Measurements from ENCODE around the gene ELOVL5. TPM values are rescaled to one million over a fixed set of nuclear protein-coding genes. Genes with fewer than 3 reads are reported as not detected.
A peak's percentile ranks its signal among the peaks of the same experiment; 100 is the strongest.

ELOVL5 gene
- total and polyA plus RNA-seq, 7 experiments from 2014 or later = 40.9 to 124 (median 66.6) TPM

DNA sequence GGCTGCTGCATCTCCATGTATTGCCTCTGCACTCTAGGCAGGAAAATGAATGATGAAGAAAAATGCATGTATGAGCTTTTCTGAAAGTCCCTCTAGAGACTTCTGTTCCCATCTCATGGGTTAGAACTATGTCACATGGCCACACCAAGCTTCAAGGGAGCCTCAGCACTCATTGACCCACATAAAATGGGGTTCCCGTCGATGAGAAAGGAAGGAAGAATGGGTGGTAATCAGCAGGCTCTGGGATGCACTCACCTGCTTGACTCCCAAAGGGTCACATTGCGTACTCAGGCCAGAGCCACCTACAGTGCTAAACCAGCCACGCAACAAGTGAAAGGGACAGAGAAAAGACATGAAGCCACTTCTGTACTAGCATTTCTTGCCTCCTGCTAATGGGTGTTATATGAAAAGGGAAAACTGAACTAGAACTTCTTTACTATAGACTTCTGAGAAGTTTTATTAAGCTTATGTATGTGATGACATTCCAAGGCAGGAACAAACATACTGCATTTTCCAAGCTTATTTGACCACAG lies 104.3 kb downstream of the ELOVL5 start:
- CTCF ChIA-PET = no interaction called here
- H3K27ac Mint-ChIP-seq = peak overlapping the region in 1 of 9 donors; percentile 27
- intact Hi-C loops (cut with micrococcal nuclease) = loop anchor here in 1 of 2 donors (5.0 kb wide), 1 partner anchor 48 kb away; no protein-coding TSS in a partner anchor

DNA sequence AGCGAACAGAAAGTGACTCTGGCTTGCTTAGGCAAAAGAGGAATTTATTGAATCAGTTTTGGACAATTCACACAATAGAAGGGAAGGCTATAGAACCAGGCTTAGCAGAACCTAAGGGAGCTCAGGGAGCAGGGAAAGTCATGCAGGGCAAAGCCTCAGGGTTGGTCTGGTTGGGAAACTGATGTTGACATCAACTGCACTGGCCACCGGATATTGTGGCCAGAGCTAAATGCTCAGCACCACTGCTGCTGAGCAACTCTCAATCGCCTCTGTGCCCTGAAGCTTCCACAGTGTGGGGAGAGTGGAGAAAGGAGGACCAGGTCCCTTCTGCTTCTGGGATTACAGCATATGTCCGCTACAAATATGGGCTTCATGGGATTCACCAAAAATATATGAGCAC lies 106.8 kb downstream of the ELOVL5 start:
- Histone ChIP-seq H3K9me3 (ENCODE audit: control insufficient read depth in 2 of 3, low read length in 3 of 3) (no peaks in the 10 kb centered on the region), H3K36me3 (ENCODE audit: control insufficient read depth in 2 of 3, insufficient read depth in 3 of 3, low read length in 3 of 3) (no peaks in the 10 kb centered on the region), H3K27ac (ENCODE audit: low read depth, low read length) (no peak overlapping the region), H3K4me1 (ENCODE audit: control insufficient read depth in 2 of 2, insufficient read depth in 2 of 2, low read length in 2 of 2) (peaks cover 0 to 17% of the 10 kb centered on the region in 2 donors), H3K27me3 (ENCODE audit: control insufficient read depth in 2 of 2, insufficient read depth in 2 of 2, low read length in 2 of 2) (no peaks in the 10 kb centered on the region), H3K4me3 (ENCODE audit: low read length) (no peak overlapping the region)
- peaks cover 0 to 17% (median 0%) of the 10 kb centered on the region in 5 donors for H3K36me3 Mint-ChIP-seq
- H3K4me1 Mint-ChIP-seq = peaks cover 16 to 47% (median 30%) of the 10 kb centered on the region in 7 donors
- no peak overlapping the region for H3K4me3 Mint-ChIP-seq
- ChIA-PET CTCF (no interaction called here), POLR2A (no interaction called here)
- peak; percentile 56 for ATAC-seq
- H3K27me3 Mint-ChIP-seq = no peaks in the 10 kb centered on the region
- DNase-seq = no peak
- H3K27ac Mint-ChIP-seq = peak overlapping the region in 3 of 9 donors; percentile 12 to 28 (median 20)
- intact Hi-C loops (cut with micrococcal nuclease) = loop anchor here in 1 of 2 donors (5.0 kb wide), 1 partner anchor 50 kb away; no protein-coding TSS in a partner anchor
- H3K9me3 Mint-ChIP-seq = peaks cover 0 to 12% (median 3%) of the 10 kb centered on the region in 11 donors

More for the DNA sequence above, 104.3 kb downstream of the ELOVL5 start:
- H3K9me3 Mint-ChIP-seq = peaks cover 0 to 12% (median 0%) of the 10 kb centered on the region in 11 donors
- H3K36me3 Mint-ChIP-seq = peaks cover 0 to 15% (median 0%) of the 10 kb centered on the region in 5 donors
- Histone ChIP-seq H3K36me3 (ENCODE audit: control insufficient read depth in 2 of 3, insufficient read depth in 3 of 3, low read length in 3 of 3) (no peaks in the 10 kb centered on the region), H3K27me3 (ENCODE audit: control insufficient read depth in 2 of 2, insufficient read depth in 2 of 2, low read length in 2 of 2) (no peaks in the 10 kb centered on the region), H3K27ac (ENCODE audit: low read depth, low read length) (no peak overlapping the region), H3K4me1 (ENCODE audit: control insufficient read depth in 2 of 2, insufficient read depth in 2 of 2, low read length in 2 of 2) (peaks cover 0 to 17% of the 10 kb centered on the region in 2 donors), H3K9me3 (ENCODE audit: control insufficient read depth in 2 of 3, low read length in 3 of 3) (no peaks in the 10 kb centered on the region), H3K4me3 (ENCODE audit: low read length) (no peak overlapping the region)
- H3K4me3 Mint-ChIP-seq = no peak overlapping the region
- ATAC-seq (no peak), DNase-seq (no peak)
- H3K27me3 Mint-ChIP-seq = no peaks in the 10 kb centered on the region
- POLR2A ChIA-PET = no interaction called here
- peaks cover 16 to 47% (median 30%) of the 10 kb centered on the region in 7 donors for H3K4me1 Mint-ChIP-seq

DNA sequence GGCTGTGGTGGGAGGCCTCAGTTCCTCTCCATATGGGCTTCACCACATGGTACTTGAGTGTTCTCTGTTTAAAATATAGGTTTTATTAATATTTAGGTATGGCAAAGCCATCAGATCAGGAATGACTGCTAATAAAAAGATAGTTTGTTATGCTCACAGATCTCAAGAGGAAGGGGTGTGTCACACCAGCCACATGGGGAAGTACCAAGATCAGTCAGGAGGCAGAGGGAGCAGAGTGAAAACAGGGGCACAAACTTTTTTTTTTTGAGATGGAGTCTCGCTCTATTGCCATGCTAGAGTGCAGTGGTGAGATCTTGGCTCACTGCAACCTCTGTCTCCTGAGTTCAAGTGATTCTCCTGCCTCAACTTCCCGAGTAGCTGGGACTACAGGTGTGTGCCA lies 108.0 kb downstream of the ELOVL5 start:
- peak overlapping the region in 8 of 10 donors; percentile 3 to 60 (median 46) for H3K4me3 Mint-ChIP-seq
- H3K4me1 Mint-ChIP-seq = peaks cover 20 to 50% (median 31%) of the 10 kb centered on the region in 7 donors
- peaks cover 0 to 17% of the 10 kb centered on the region in 2 donors for H3K4me1 ChIP-seq (ENCODE audit: control insufficient read depth in 2 of 2, insufficient read depth in 2 of 2, low read length in 2 of 2)

DNA sequence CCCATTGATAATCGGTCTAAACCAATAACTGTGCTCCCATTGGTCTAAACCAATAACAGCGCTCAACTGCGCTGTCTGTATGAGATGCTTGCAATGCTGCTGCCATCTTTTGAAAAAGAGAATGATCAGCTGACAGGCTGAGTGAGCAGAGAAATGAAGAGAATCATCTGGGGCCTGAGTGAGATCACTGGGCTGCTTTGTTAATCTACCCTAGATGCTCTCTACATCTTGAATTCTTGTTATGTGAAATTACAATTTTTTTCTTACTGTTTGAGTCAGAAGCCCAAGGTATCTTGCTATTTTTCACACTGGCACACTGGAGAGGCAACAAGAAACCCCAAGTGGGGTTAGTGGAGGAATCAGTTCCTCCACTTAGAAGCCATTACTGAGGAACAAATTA lies 108.6 kb downstream of the ELOVL5 start:
- H3K36me3 ChIP-seq (ENCODE audit: control insufficient read depth in 2 of 3, insufficient read depth in 3 of 3, low read length in 3 of 3) = no peaks in the 10 kb centered on the region
- Mint-ChIP-seq H3K4me1 (peaks cover 20 to 48% (median 34%) of the 10 kb centered on the region in 7 donors), H3K27ac (peak overlapping the region in 2 of 9 donors; percentile 24 to 28), H3K4me3 (peak overlapping the region in 5 of 10 donors; percentile 10 to 60 (median 41)), H3K36me3 (peaks cover 0 to 17% (median 0%) of the 10 kb centered on the region in 5 donors), H3K27me3 (no peaks in the 10 kb centered on the region), H3K9me3 (peaks cover 0 to 12% (median 3%) of the 10 kb centered on the region in 11 donors)
- ChIA-PET POLR2A (interaction anchor here (0.6 kb wide), 1 partner anchor 154 kb away, joined by 3 read pairs; no protein-coding TSS in a partner anchor), CTCF (no interaction called here)
- no peak overlapping the region for H3K4me3 ChIP-seq (ENCODE audit: low read length)
- no peaks in the 10 kb centered on the region for H3K27me3 ChIP-seq (ENCODE audit: control insufficient read depth in 2 of 2, insufficient read depth in 2 of 2, low read length in 2 of 2)
- H3K9me3 ChIP-seq (ENCODE audit: control insufficient read depth in 2 of 3, low read length in 3 of 3) = no peaks in the 10 kb centered on the region
- no peak overlapping the region for H3K27ac ChIP-seq (ENCODE audit: low read depth, low read length)
- intact Hi-C loops (cut with micrococcal nuclease) = loop anchor here in 1 of 2 donors (1.0 to 5.0 kb wide), 2 partner anchors 52 kb away; no protein-coding TSS in a partner anchor
- no peak for ATAC-seq
- H3K4me1 ChIP-seq (ENCODE audit: control insufficient read depth in 2 of 2, insufficient read depth in 2 of 2, low read length in 2 of 2) = peaks cover 0 to 17% of the 10 kb centered on the region in 2 donors
- DNase-seq = no peak

More for the DNA sequence above, 108.0 kb downstream of the ELOVL5 start:
- H3K9me3 ChIP-seq (ENCODE audit: control insufficient read depth in 2 of 3, low read length in 3 of 3) = no peaks in the 10 kb centered on the region
- DNase-seq (peak in 5 of 9 donors; percentile 9 to 44 (median 19)), ATAC-seq (peak; percentile 65)
- Mint-ChIP-seq H3K27me3 (no peaks in the 10 kb centered on the region), H3K27ac (peak overlapping the region in 7 of 9 donors; percentile 14 to 61 (median 24)), H3K36me3 (peaks cover 0 to 17% (median 0%) of the 10 kb centered on the region in 5 donors), H3K9me3 (peaks cover 0 to 12% (median 3%) of the 10 kb centered on the region in 11 donors)
- intact Hi-C loops (cut with micrococcal nuclease) = loop anchor here in 1 of 2 donors (1.0 to 5.0 kb wide), 2 partner anchors 52 kb away; no protein-coding TSS in a partner anchor
- ChIA-PET POLR2A (no interaction called here), CTCF (no interaction called here)
- H3K36me3 ChIP-seq (ENCODE audit: control insufficient read depth in 2 of 3, insufficient read depth in 3 of 3, low read length in 3 of 3) = no peaks in the 10 kb centered on the region
- no peak overlapping the region for H3K4me3 ChIP-seq (ENCODE audit: low read length)
- H3K27ac ChIP-seq (ENCODE audit: low read depth, low read length) = no peak overlapping the region
- no peaks in the 10 kb centered on the region for H3K27me3 ChIP-seq (ENCODE audit: control insufficient read depth in 2 of 2, insufficient read depth in 2 of 2, low read length in 2 of 2)

DNA sequence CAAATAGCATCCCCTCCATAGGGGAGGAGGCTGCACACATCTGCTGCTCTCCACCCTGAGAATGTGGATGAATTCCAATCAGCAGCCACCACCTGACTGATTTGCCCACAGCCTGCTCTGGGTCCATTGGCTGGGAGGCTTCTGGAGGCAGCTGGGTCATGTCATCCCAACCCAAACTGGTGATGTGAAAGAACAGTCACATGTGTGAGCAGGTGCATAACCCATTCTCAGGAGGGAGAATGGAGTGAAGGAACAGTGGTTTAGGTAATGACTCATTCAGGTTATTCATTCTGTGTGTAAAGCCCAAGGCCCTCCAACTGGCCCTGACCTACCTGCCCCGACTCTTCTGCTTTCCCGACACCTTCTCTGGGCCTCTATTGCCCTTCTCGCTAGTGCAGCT lies 109.2 kb downstream of the ELOVL5 start:
- ATAC-seq (no peak), DNase-seq (no peak)
- intact Hi-C loops (cut with micrococcal nuclease) = no loop called here
- no peak overlapping the region for H3K4me3 ChIP-seq (ENCODE audit: low read length)
- H3K27me3 ChIP-seq (ENCODE audit: control insufficient read depth in 2 of 2, insufficient read depth in 2 of 2, low read length in 2 of 2) = no peaks in the 10 kb centered on the region
- ChIA-PET POLR2A (interaction anchor here (0.6 kb wide), 1 partner anchor 153 kb away, joined by 3 read pairs; no protein-coding TSS in a partner anchor), CTCF (no interaction called here)
- no peaks in the 10 kb centered on the region for H3K36me3 ChIP-seq (ENCODE audit: control insufficient read depth in 2 of 3, insufficient read depth in 3 of 3, low read length in 3 of 3)
- Mint-ChIP-seq H3K9me3 (peaks cover 0 to 12% (median 3%) of the 10 kb centered on the region in 11 donors), H3K36me3 (peaks cover 0 to 17% (median 0%) of the 10 kb centered on the region in 5 donors), H3K27me3 (no peaks in the 10 kb centered on the region), H3K27ac (peak overlapping the region in 1 of 9 donors; percentile 33), H3K4me3 (no peak overlapping the region), H3K4me1 (peaks cover 20 to 44% (median 29%) of the 10 kb centered on the region in 7 donors)
- peaks cover 0 to 17% of the 10 kb centered on the region in 2 donors for H3K4me1 ChIP-seq (ENCODE audit: control insufficient read depth in 2 of 2, insufficient read depth in 2 of 2, low read length in 2 of 2)
- H3K27ac ChIP-seq (ENCODE audit: low read depth, low read length) = no peak overlapping the region
- no peaks in the 10 kb centered on the region for H3K9me3 ChIP-seq (ENCODE audit: control insufficient read depth in 2 of 3, low read length in 3 of 3)

DNA sequence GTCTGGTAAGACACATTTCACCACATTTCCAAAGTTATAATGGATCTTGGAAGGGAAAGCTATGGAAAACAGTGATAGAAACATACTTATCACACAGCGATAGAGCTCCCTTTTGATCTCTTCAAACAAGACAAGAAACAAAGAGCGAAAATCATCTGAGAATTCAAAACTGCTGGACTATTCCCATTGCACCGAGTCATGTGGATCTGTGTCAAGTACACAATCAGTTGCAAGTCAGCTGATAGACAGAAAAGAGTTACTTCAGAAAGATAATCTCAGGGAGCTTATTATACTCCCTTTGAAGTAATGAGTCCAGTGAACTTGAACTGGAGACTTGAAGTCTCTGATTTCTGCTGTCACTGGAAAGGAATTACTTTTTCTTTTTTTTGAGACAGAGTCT lies 110.4 kb downstream of the ELOVL5 start:
- CTCF ChIA-PET = no interaction called here
- intact Hi-C loops (cut with micrococcal nuclease) = no loop called here
- Histone ChIP-seq H3K4me3 (ENCODE audit: low read length) (no peak overlapping the region), H3K27ac (ENCODE audit: low read depth, low read length) (no peak overlapping the region), H3K9me3 (ENCODE audit: control insufficient read depth in 2 of 3, low read length in 3 of 3) (no peaks in the 10 kb centered on the region), H3K36me3 (ENCODE audit: control insufficient read depth in 2 of 3, insufficient read depth in 3 of 3, low read length in 3 of 3) (no peaks in the 10 kb centered on the region), H3K4me1 (ENCODE audit: control insufficient read depth in 2 of 2, insufficient read depth in 2 of 2, low read length in 2 of 2) (peaks cover 0 to 17% of the 10 kb centered on the region in 2 donors), H3K27me3 (ENCODE audit: control insufficient read depth in 2 of 2, insufficient read depth in 2 of 2, low read length in 2 of 2) (no peaks in the 10 kb centered on the region)
- no peak for DNase-seq
- POLR2A ChIA-PET = interaction anchor here (1.0 kb wide), 1 partner anchor 11 kb away, joined by 3 read pairs; no protein-coding TSS in a partner anchor
- no peak for ATAC-seq
- H3K4me1 Mint-ChIP-seq = peaks cover 18 to 40% (median 25%) of the 10 kb centered on the region in 7 donors
- no peak overlapping the region for H3K27ac Mint-ChIP-seq
- H3K4me3 Mint-ChIP-seq = no peak overlapping the region
- H3K27me3 Mint-ChIP-seq = no peaks in the 10 kb centered on the region
- peaks cover 0 to 14% (median 0%) of the 10 kb centered on the region in 5 donors for H3K36me3 Mint-ChIP-seq
- H3K9me3 Mint-ChIP-seq = peaks cover 0 to 12% (median 2%) of the 10 kb centered on the region in 11 donors

All from naive thymus-derived CD4-positive, alpha-beta T cell (primary cell).